T47D (cell line): ENCODE measurements around the gene BLOC1S4.
"Not testable (repeated sequence)": the region's sequence is repeated elsewhere in the genome, so short reads cannot be mapped to it uniquely, and the experiment has no call there.

Source experiments
- DNase-seq, 2 experiments: peaks; one replicate each; pipeline versions ENCODE4 v3.0.0 to v3.0.0-alpha.2; 2011 to 2012; ENCODE audit warnings: low read depth in 1 of 2, low spot score in 1 of 2
- JUND ChIP-seq: IDR thresholded peaks from 2 replicates; pipeline ENCODE4 v1.6.1; 2012; ENCODE audit warnings: low read depth
- in situ Hi-C: cut with HindIII; loops from 2 replicates; pipeline ENCODE4 v1.10.0; 2016; ENCODE audit warnings: low sequenced_read_pairs, low pct_unique_long_range_greater_than_20kb

BLOC1S4 gene

GRCh38 chr4:6714954-6715353 is 1.0 kb upstream of the BLOC1S4 start:
- no peak for TF ChIP-seq JUND
- in situ Hi-C loops: no loop called here
- DNase-seq: no peak

- DNase-seq: no peak
- in situ Hi-C loops: no loop called here
- TF ChIP-seq JUND: no peak
Measured at GRCh38 chr4:6715704-6716017, 313 bp upstream of the BLOC1S4 start.

- no peak for DNase-seq
- in situ Hi-C loops: no loop called here
- TF ChIP-seq JUND: no peak
Measured at GRCh38 chr4:6716958-6717655, 1.1 kb downstream of the BLOC1S4 start.

GRCh38 chr4:6718932-6719610 is 3.1 kb downstream of the BLOC1S4 start:
- no peak for DNase-seq
- in situ Hi-C loops: no loop called here
- no peak for TF ChIP-seq JUND

GRCh38 chr4:6719611-6720179 is 3.7 kb downstream of the BLOC1S4 start:
- no peak for DNase-seq
- no peak for TF ChIP-seq JUND
- in situ Hi-C loops: no loop called here

- in situ Hi-C loops: no loop called here
- no peak for TF ChIP-seq JUND
- DNase-seq: peak; percentile 80 to 91
Measured at GRCh38 chr4:6720202-6720699, 4.3 kb downstream of the BLOC1S4 start.

GRCh38 chr4:6721121-6721520 is 5.1 kb downstream of the BLOC1S4 start:
- in situ Hi-C loops: no loop called here
- DNase-seq: no peak
- no peak for TF ChIP-seq JUND

GRCh38 chr4:6722891-6723290 is 6.9 kb downstream of the BLOC1S4 start:
- in situ Hi-C loops: no loop called here

GRCh38 chr4:6723851-6724250 is 7.9 kb downstream of the BLOC1S4 start:
- in situ Hi-C loops: no loop called here
- no peak for DNase-seq
- TF ChIP-seq JUND: no peak

More at GRCh38 chr4:6722891-6723290, 6.9 kb downstream of the BLOC1S4 start:
- no peak for TF ChIP-seq JUND
- no peak for DNase-seq

GRCh38 chr4:6724421-6725111 is 8.6 kb downstream of the BLOC1S4 start:
- in situ Hi-C loops: no loop called here
- no peak for TF ChIP-seq JUND
- DNase-seq: no peak

- in situ Hi-C loops, DNase-seq: not testable (repeated sequence)
Measured at GRCh38 chr4:6725427-6725961, 9.5 kb downstream of the BLOC1S4 start.

GRCh38 chr4:6727081-6727942 is 11.3 kb downstream of the BLOC1S4 start:
- in situ Hi-C loops: no loop called here
- no peak for TF ChIP-seq JUND
- DNase-seq: no peak

GRCh38 chr4:6727943-6728250 is 11.9 kb downstream of the BLOC1S4 start:
- in situ Hi-C loops: no loop called here
- no peak for TF ChIP-seq JUND
- DNase-seq: no peak
